ENCODE measurements around the gene HLA-DMA.

DNA sequence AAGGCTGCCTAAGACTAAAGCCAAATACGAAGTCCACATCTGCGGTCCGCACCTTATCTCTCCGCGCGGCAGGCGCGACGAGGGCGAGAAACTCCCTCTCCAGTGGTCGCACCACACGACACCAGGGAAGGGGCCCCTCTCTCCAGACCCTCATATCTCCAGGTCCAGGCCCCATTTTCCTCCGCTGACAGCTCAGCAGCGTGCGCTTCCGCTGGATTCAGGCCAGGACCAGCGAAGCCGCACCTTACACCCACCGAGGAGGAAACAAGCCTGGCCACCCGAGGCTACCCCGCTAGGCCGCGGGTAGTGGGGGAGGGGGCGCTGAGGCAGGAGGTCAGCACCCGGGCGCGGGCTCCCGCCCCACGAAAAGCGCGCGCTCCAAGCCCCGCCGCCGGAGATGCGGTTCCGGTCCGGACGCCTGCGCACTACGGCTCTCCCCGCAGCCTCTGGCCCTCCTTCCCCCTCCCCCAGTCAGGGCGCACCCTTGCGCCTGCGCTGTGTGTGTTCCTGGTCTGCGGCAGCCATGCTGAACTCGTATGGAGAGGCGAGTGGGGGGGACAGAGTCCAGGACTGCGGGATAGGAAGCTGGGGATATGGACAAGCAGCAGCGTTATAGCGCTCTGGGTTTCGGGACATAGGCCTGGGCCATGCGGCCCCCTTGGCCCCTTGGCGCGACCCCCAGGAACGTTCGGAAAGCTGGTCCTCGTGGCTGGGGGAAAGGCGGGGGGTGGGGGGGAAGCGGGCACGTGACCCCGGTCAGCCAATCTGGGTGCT, 15.4 kb upstream of the HLA-DMA start, which contains the start of gene BRD2:
- TF ChIP-seq POLR2A (IDR thresholded peaks at IDR 0.05): peak in 3 of 4 donors; percentile 86 to 98 (median 91)
- TF ChIP-seq CTCF (IDR thresholded peaks at IDR 0.05): peak in 2 of 6 experiments; percentile 6 to 23
